Measurements from ENCODE around the gene CEACAM7. TPM values are rescaled to one million over a fixed set of nuclear protein-coding genes. Genes with fewer than 3 reads are reported as not detected.

CEACAM7 gene
- not detected for total RNA-seq (2021; ENCODE audit: unreplicated experiment)
- polyA plus RNA-seq (2012) = not detected in 2 replicates
- Bru-seq, nascent RNA = not detected
- BruChase-seq, experiment 1, labeled RNA remaining after a 6-hour chase = not detected
- BruChase-seq, experiment 2, labeled RNA remaining after a 2-hour chase = not detected
- long read RNA-seq = 0 reads

DNA sequence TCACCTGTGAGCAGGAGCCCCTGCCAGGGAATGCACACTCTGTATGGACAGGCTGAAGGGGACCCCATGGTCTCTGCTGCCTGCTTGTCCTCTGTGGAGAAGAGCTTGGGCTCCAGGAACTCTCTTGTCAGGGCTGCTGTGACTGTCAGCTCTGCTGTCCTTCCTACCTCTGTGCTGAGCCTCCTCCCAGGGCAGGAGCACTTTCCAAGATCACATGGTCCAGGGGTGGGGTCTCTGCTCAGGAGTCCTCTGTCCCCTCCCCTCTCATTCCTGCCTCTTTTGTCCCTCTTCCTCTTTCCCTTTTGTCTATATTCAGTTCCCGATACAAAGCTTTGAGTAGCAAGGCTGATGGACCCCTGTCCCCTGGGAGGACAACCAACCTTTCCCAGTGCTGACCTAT, at the start of gene CEACAM7:
CEACAM7 (minus strand) TSS at position 173 of the 400 bp plus-strand sequence; CDS start at position 68, 105 bp downstream.
- Histone ChIP-seq H3K4me2 (ENCODE audit: low read length) (no peak within 1 kb of the TSS), H3K79me2 (ENCODE audit: insufficient read depth, low read length) (no peaks in the 10 kb centered on the region), H3K27me3 (ENCODE audit: insufficient read depth, low read length) (peaks cover 67% of the 10 kb centered on the region), H3K9me3 (ENCODE audit: control insufficient read depth in 1 of 2, insufficient read depth in 1 of 2, low read depth in 1 of 2, low read length in 2 of 2) (no peaks in the 10 kb centered on the region), H3K9me2 (ENCODE audit: insufficient read depth) (no peaks in the 10 kb centered on the region), H3K4me1 (ENCODE audit: control insufficient read depth in 1 of 2, insufficient read depth in 2 of 2, low read length in 2 of 2) (peaks cover 0 to 5% of the 10 kb centered on the region in 2 experiments; a peak in 1 of 4 replicates), H3K27ac (ENCODE audit: low read depth, low read length) (no peak within 1 kb of the TSS), H3K36me3 (ENCODE audit: control insufficient read depth in 1 of 2, insufficient read depth in 2 of 2, low read length in 2 of 2) (no peaks in the 10 kb centered on the region), H3K4me3 (replicated peaks in 1 of 2; ENCODE audit: low read depth in 1 of 2, low read length in 2 of 2) (no peak within 1 kb of the TSS), H3K9ac (ENCODE audit: low read length) (no peak within 1 kb of the TSS), H2AFZ (ENCODE audit: low read depth, low read length, poor library complexity, severe bottlenecking) (no peak within 1 kb of the TSS), H4K20me1 (ENCODE audit: insufficient read depth) (no peaks in the 10 kb centered on the region)
- ChIA-PET CTCF (interaction anchor here (1.4 to 1.8 kb wide), 2 partner anchors 13 to 19 kb away, joined by 3 to 4 read pairs; no protein-coding TSS in a partner anchor), RAD21 (ENCODE audit: low non-redundant PET in 1 of 2, low total read pairs in 2 of 2, uncharacterized antibody in 2 of 2, unreplicated experiment in 2 of 2) (no interaction called here), POLR2A (no interaction called here)
- no peak for DNase-seq (ENCODE audit: low read depth, low spot score)
- intact Hi-C loops (cut with micrococcal nuclease) = no loop called here
- BruUV-seq (replicated peaks) = no TSS peak
- no peak for TF ChIP-seq TCF7L2 (IDR thresholded peaks at IDR 0.05; ENCODE audit: borderline replicate concordance, extremely low read depth, insufficient read depth, insufficient read length)
- no peak for TF ChIP-seq ZNF274 (IDR thresholded peaks at IDR 0.05; ENCODE audit: low read depth, low read length)
- TF ChIP-seq FOSL1 (IDR thresholded peaks at IDR 0.05; ENCODE audit: low read depth) = no peak
- TF ChIP-seq, protein P1, sequence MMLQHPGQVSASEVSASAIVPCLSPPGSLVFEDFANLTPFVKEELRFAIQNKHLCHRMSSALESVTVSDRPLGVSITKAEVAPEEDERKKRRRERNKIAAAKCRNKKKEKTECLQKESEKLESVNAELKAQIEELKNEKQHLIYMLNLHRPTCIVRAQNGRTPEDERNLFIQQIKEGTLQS (IDR thresholded peaks at IDR 0.05) = no peak
- TF ChIP-seq POLR2A (IDR thresholded peaks at IDR 0.05; ENCODE audit: borderline replicate concordance, extremely low read depth, insufficient read depth, insufficient read length) = no peak
- no peak for TF ChIP-seq ZBTB33 (IDR thresholded peaks at IDR 0.05; ENCODE audit: extremely low read depth, insufficient replicate concordance, low read length)
- no peak for TF ChIP-seq CEBPB (IDR thresholded peaks at IDR 0.05; ENCODE audit: low read depth)
- ATAC-seq = no peak
